GM19351 (cell line): Measurements from ENCODE around the gene ABTB1.
A peak's percentile ranks its signal among the peaks of the same experiment; 100 is the strongest.

Source experiments
- ATAC-seq: cut with Tn5 transposase; IDR thresholded peaks from one replicate; pipeline ENCODE4 v1.9.1; 2021; ENCODE audit warnings: mild to moderate bottlenecking, moderate library complexity; ENCODE audit not compliant: unreplicated experiment

Gene ABTB1

GRCh38 chr3:127672429-127673190 lies at the start of gene ABTB1:
Gene ABTB1, plus strand, starts transcription at chr3:127672952. Its CDS starts 74 bp downstream, at chr3:127673026.
- ATAC-seq = peak; percentile 66

GRCh38 chr3:127624063-127624462 lies 48.7 kb upstream of the ABTB1 start:
- ATAC-seq = no peak

- no peak for ATAC-seq
Measured at GRCh38 chr3:127625821-127626220, 46.9 kb upstream of the ABTB1 start.

- no peak for ATAC-seq
Measured at GRCh38 chr3:127628426-127628787, 44.3 kb upstream of the ABTB1 start.

GRCh38 chr3:127628788-127629466 lies 43.8 kb upstream of the ABTB1 start, which contains the start of gene PODXL2:
Gene PODXL2, plus strand, starts transcription at chr3:127629185. Its CDS starts 35 bp downstream, at chr3:127629220.
- peak; percentile 60 for ATAC-seq

GRCh38 chr3:127629467-127630403 lies 43.0 kb upstream of the ABTB1 start:
- ATAC-seq = peak; percentile 25

GRCh38 chr3:127630811-127631714 lies 41.7 kb upstream of the ABTB1 start:
- no peak for ATAC-seq

GRCh38 chr3:127632035-127632820 lies 40.5 kb upstream of the ABTB1 start:
- no peak for ATAC-seq

- no peak for ATAC-seq
Measured at GRCh38 chr3:127634653-127635052, 38.1 kb upstream of the ABTB1 start.

GRCh38 chr3:127637546-127637945 lies 35.2 kb upstream of the ABTB1 start:
- ATAC-seq = no peak

GRCh38 chr3:127637971-127638370 lies 34.8 kb upstream of the ABTB1 start:
- no peak for ATAC-seq

GRCh38 chr3:127639173-127640041 lies 33.3 kb upstream of the ABTB1 start:
- ATAC-seq = no peak

- no peak for ATAC-seq
Measured at GRCh38 chr3:127640042-127640355, 32.8 kb upstream of the ABTB1 start.

GRCh38 chr3:127644641-127645370 lies 27.9 kb upstream of the ABTB1 start:
- ATAC-seq = no peak

- no peak for ATAC-seq
Measured at GRCh38 chr3:127645371-127646015, 27.3 kb upstream of the ABTB1 start.

- no peak for ATAC-seq
Measured at GRCh38 chr3:127646501-127647046, 26.2 kb upstream of the ABTB1 start.

GRCh38 chr3:127647166-127647844 lies 25.4 kb upstream of the ABTB1 start:
- ATAC-seq = no peak
